Measurements from ENCODE around the gene GRID1.

Gene GRID1

GRCh38 chr10:86217371-86218080, 149.1 kb downstream of the GRID1 start:
- TF ChIP-seq CTCF (IDR thresholded peaks at IDR 0.05; ENCODE audit: control insufficient read depth, extremely low read depth, insufficient read depth), result no peak
- H3K4me3 ChIP-seq (ENCODE audit: low read depth, low read length), result no peak overlapping the region
- DNase-seq (ENCODE audit: low read depth), result no peak

GRCh38 chr10:86216886-86217285, 149.7 kb downstream of the GRID1 start:
- no peak for TF ChIP-seq CTCF (IDR thresholded peaks at IDR 0.05; ENCODE audit: control insufficient read depth, extremely low read depth, insufficient read depth)
- DNase-seq (ENCODE audit: low read depth), result no peak
- no peak overlapping the region for H3K4me3 ChIP-seq (ENCODE audit: low read depth, low read length)

- no peak for DNase-seq (ENCODE audit: low read depth)
- H3K4me3 ChIP-seq (ENCODE audit: low read depth, low read length), result no peak overlapping the region
- no peak for TF ChIP-seq CTCF (IDR thresholded peaks at IDR 0.05; ENCODE audit: control insufficient read depth, extremely low read depth, insufficient read depth)
These were observed 150.9 kb downstream of the GRID1 start for GRCh38 chr10:86215712-86216111.

GRCh38 chr10:86215046-86215445, 151.5 kb downstream of the GRID1 start:
- DNase-seq (ENCODE audit: low read depth), result no peak

GRCh38 chr10:86213148-86213547, 153.4 kb downstream of the GRID1 start:
- no peak for TF ChIP-seq CTCF (IDR thresholded peaks at IDR 0.05; ENCODE audit: control insufficient read depth, extremely low read depth, insufficient read depth)
- H3K4me3 ChIP-seq (ENCODE audit: low read depth, low read length), result no peak overlapping the region
- DNase-seq (ENCODE audit: low read depth), result no peak

More at GRCh38 chr10:86215046-86215445, 151.5 kb downstream of the GRID1 start:
- no peak for TF ChIP-seq CTCF (IDR thresholded peaks at IDR 0.05; ENCODE audit: control insufficient read depth, extremely low read depth, insufficient read depth)
- H3K4me3 ChIP-seq (ENCODE audit: low read depth, low read length), result no peak overlapping the region

GRCh38 chr10:86212391-86212700, 154.2 kb downstream of the GRID1 start:
- no peak overlapping the region for H3K4me3 ChIP-seq (ENCODE audit: low read depth, low read length)
- no peak for TF ChIP-seq CTCF (IDR thresholded peaks at IDR 0.05; ENCODE audit: control insufficient read depth, extremely low read depth, insufficient read depth)
- DNase-seq (ENCODE audit: low read depth), result no peak
